Karpas-422 (cell line): ENCODE data around the gene NPAS3. TPM values are rescaled to one million over a fixed set of nuclear protein-coding genes. Genes with fewer than 3 reads are reported as not detected.

Source experiments
- DNase-seq: peaks from one replicate; pipeline ENCODE4 v3.0.0-alpha.2; 2015
- H2AFZ ChIP-seq: fragments of 200-600 bp; sonication (generic); 2 replicates; pipeline ENCODE4 v1.6.1; 2014; ENCODE audit warnings: antibody characterized with exemption, low read length, mixed read lengths
- H3K27ac ChIP-seq: fragments of 200-600 bp; sonication (generic); 2 replicates; pipeline ENCODE4 v1.5.1; 2014; ENCODE audit warnings: mild to moderate bottlenecking, low read length, moderate library complexity
- H3K27me3 ChIP-seq: fragments of 200-600 bp; sonication (generic); 2 replicates; pipeline ENCODE4 v1.6.1; 2014; ENCODE audit warnings: low read length, mixed read lengths
- H3K36me3 ChIP-seq: fragments of 200-600 bp; sonication (generic); 2 replicates; pipeline ENCODE4 v1.6.1; 2014; ENCODE audit warnings: low read length, mixed read lengths; ENCODE audit not compliant: insufficient read depth
- H3K4me1 ChIP-seq: fragments of 200-600 bp; sonication (generic); 2 replicates; pipeline ENCODE4 v1.6.1; 2014; ENCODE audit warnings: mild to moderate bottlenecking, low read length, mixed read lengths
- H3K4me2 ChIP-seq: fragments of 200-600 bp; sonication (generic); 2 replicates; pipeline ENCODE4 v1.6.1; 2014; ENCODE audit warnings: low read length, low read depth, mild to moderate bottlenecking; ENCODE audit not compliant: poor library complexity, severe bottlenecking
- H3K4me3 ChIP-seq: fragments of 200-600 bp; sonication (generic); 2 replicates; pipeline ENCODE4 v1.5.1; 2014; ENCODE audit warnings: mild to moderate bottlenecking, antibody characterized with exemption, low read length, mixed read lengths
- H3K79me2 ChIP-seq: fragments of 200-600 bp; sonication (generic); 2 replicates; pipeline ENCODE4 v1.6.1; 2014; ENCODE audit warnings: mild to moderate bottlenecking, low read length, mixed read lengths
- H3K9ac ChIP-seq: fragments of 200-600 bp; sonication (generic); 2 replicates; pipeline ENCODE4 v1.6.0; 2014; ENCODE audit warnings: low read length
- H3K9me2 ChIP-seq: fragments of 200-600 bp; sonication (generic), shearing (Covaris generic); replicated peaks from 2 replicates; pipeline ENCODE4 v1.6.0; 2014; ENCODE audit warnings: mild to moderate bottlenecking, low read length, moderate library complexity; ENCODE audit not compliant: insufficient read depth
- H3K9me3 ChIP-seq: fragments of 300-700, 200-600 bp; sonication (generic); 2 replicates; pipeline ENCODE4 v1.6.1; 2014; ENCODE audit warnings: low read length, mixed read lengths
- H4K20me1 ChIP-seq: fragments of 200-600 bp; sonication (generic); 2 replicates; pipeline ENCODE4 v1.6.1; 2014; ENCODE audit warnings: mild to moderate bottlenecking, antibody characterized with exemption, low read length, low read depth; ENCODE audit not compliant: insufficient read depth
- total RNA-seq: library from RNA; depleted of rRNA; stranded (reverse); fragments of >200 nt; shearing (Covaris generic); gene quantifications from 2 replicates; pipeline ENCODE4 v1.2.3, GENCODE V29; 2014; ENCODE audit warnings: low replicate concordance

NPAS3 gene
- total RNA-seq, 1 experiment from 2014 or later = 1.6 TPM

- no peak overlapping the region for H2AFZ ChIP-seq
Observed at GRCh38 chr14:33551963-33552362, 613.3 kb downstream of the NPAS3 start.

GRCh38 chr14:33553706-33554278 is 615.1 kb downstream of the NPAS3 start:
- H3K4me2 ChIP-seq = no peak overlapping the region
- H3K9me2 ChIP-seq = no peaks in the 10 kb centered on the region
- H3K36me3 ChIP-seq = no peaks in the 10 kb centered on the region
- DNase-seq = no peak
- H3K9ac ChIP-seq = no peak overlapping the region
- H3K27me3 ChIP-seq = no peaks in the 10 kb centered on the region
- no peaks in the 10 kb centered on the region for H4K20me1 ChIP-seq
- H3K79me2 ChIP-seq = no peaks in the 10 kb centered on the region
- H3K4me1 ChIP-seq = peaks cover 17% of the 10 kb centered on the region
- no peaks in the 10 kb centered on the region for H3K9me3 ChIP-seq
- H3K4me3 ChIP-seq = no peak overlapping the region
- no peak overlapping the region for H2AFZ ChIP-seq
- H3K27ac ChIP-seq = no peak overlapping the region

More at GRCh38 chr14:33551963-33552362, 613.3 kb downstream of the NPAS3 start:
- H3K27me3 ChIP-seq = no peaks in the 10 kb centered on the region
- peaks cover 16% of the 10 kb centered on the region for H3K4me1 ChIP-seq
- no peak overlapping the region for H3K27ac ChIP-seq
- no peaks in the 10 kb centered on the region for H3K9me2 ChIP-seq
- H3K4me2 ChIP-seq = no peak overlapping the region
- no peak overlapping the region for H3K4me3 ChIP-seq
- DNase-seq = no peak
- no peaks in the 10 kb centered on the region for H3K36me3 ChIP-seq
- H4K20me1 ChIP-seq = no peaks in the 10 kb centered on the region
- no peaks in the 10 kb centered on the region for H3K79me2 ChIP-seq
- H3K9ac ChIP-seq = no peak overlapping the region
- H3K9me3 ChIP-seq = no peaks in the 10 kb centered on the region

GRCh38 chr14:33554988-33555387 is 616.3 kb downstream of the NPAS3 start:
- H3K9me3 ChIP-seq = no peaks in the 10 kb centered on the region
- H3K4me2 ChIP-seq = no peak overlapping the region
- H3K9me2 ChIP-seq = no peaks in the 10 kb centered on the region
- DNase-seq = no peak
- 0 out of 2 replicates have a peak overlapping the region, but pooled peaks have one; percentile 4 for H2AFZ ChIP-seq
- no peak overlapping the region for H3K9ac ChIP-seq
- H4K20me1 ChIP-seq = no peaks in the 10 kb centered on the region
- no peaks in the 10 kb centered on the region for H3K36me3 ChIP-seq
- no peak overlapping the region for H3K27ac ChIP-seq
- H3K4me3 ChIP-seq = no peak overlapping the region
- peaks cover 24% of the 10 kb centered on the region for H3K4me1 ChIP-seq
- no peaks in the 10 kb centered on the region for H3K79me2 ChIP-seq
- H3K27me3 ChIP-seq = no peaks in the 10 kb centered on the region

- no peaks in the 10 kb centered on the region for H3K9me2 ChIP-seq
- no peaks in the 10 kb centered on the region for H3K36me3 ChIP-seq
- H3K9me3 ChIP-seq = no peaks in the 10 kb centered on the region
- no peak for DNase-seq
- no peak overlapping the region for H3K27ac ChIP-seq
- H3K9ac ChIP-seq = no peak overlapping the region
- H2AFZ ChIP-seq = no peak overlapping the region; the same call in 1 of the 2 replicates
- no peak overlapping the region for H3K4me3 ChIP-seq
- H3K4me2 ChIP-seq = no peak overlapping the region
- H3K4me1 ChIP-seq = peaks cover 32% of the 10 kb centered on the region
- no peaks in the 10 kb centered on the region for H3K27me3 ChIP-seq
- H3K79me2 ChIP-seq = no peaks in the 10 kb centered on the region
- no peaks in the 10 kb centered on the region for H4K20me1 ChIP-seq
Observed at GRCh38 chr14:33555710-33556350, 617.2 kb downstream of the NPAS3 start.

- Histone ChIP-seq H3K4me1 (peaks cover 39% of the 10 kb centered on the region), H2AFZ (no peak overlapping the region; the same call in 1 of the 2 replicates), H3K9me2 (no peaks in the 10 kb centered on the region), H3K79me2 (no peaks in the 10 kb centered on the region), H4K20me1 (no peaks in the 10 kb centered on the region), H3K4me2 (no peak overlapping the region), H3K9ac (no peak overlapping the region), H3K4me3 (no peak overlapping the region), H3K36me3 (no peaks in the 10 kb centered on the region), H3K9me3 (no peaks in the 10 kb centered on the region), H3K27me3 (no peaks in the 10 kb centered on the region), H3K27ac (no peak overlapping the region)
- no peak for DNase-seq
Observed at GRCh38 chr14:33556382-33557121, 617.9 kb downstream of the NPAS3 start.

GRCh38 chr14:33560718-33561431 is 622.2 kb downstream of the NPAS3 start:
- Histone ChIP-seq H4K20me1 (no peaks in the 10 kb centered on the region), H3K27ac (no peak overlapping the region), H3K4me3 (no peak overlapping the region), H3K4me2 (no peak overlapping the region), H3K9ac (no peak overlapping the region), H3K9me3 (no peaks in the 10 kb centered on the region), H2AFZ (peak overlapping the region; percentile 74; the same call in 1 of the 2 replicates), H3K27me3 (no peaks in the 10 kb centered on the region), H3K4me1 (peaks cover 66% of the 10 kb centered on the region), H3K36me3 (no peaks in the 10 kb centered on the region), H3K9me2 (no peaks in the 10 kb centered on the region), H3K79me2 (no peaks in the 10 kb centered on the region)
- DNase-seq = no peak

- H3K79me2 ChIP-seq = no peaks in the 10 kb centered on the region
- H3K4me1 ChIP-seq = peaks cover 74% of the 10 kb centered on the region
- H3K36me3 ChIP-seq = no peaks in the 10 kb centered on the region
- no peaks in the 10 kb centered on the region for H3K9me2 ChIP-seq
- no peak overlapping the region for H3K4me3 ChIP-seq
- no peak overlapping the region for H3K4me2 ChIP-seq
- DNase-seq = no peak
- no peak overlapping the region for H3K27ac ChIP-seq
- no peak overlapping the region for H3K9ac ChIP-seq
- H3K9me3 ChIP-seq = no peaks in the 10 kb centered on the region
- peak overlapping the region; percentile 74; the same call in 1 of the 2 replicates for H2AFZ ChIP-seq
- H4K20me1 ChIP-seq = no peaks in the 10 kb centered on the region
- no peaks in the 10 kb centered on the region for H3K27me3 ChIP-seq
Observed at GRCh38 chr14:33561488-33562175, 623.0 kb downstream of the NPAS3 start.
